DND-41 (cell line): ENCODE results near the gene PACSIN1.

Experiments
- CTCF ChIP-seq: IDR thresholded peaks from 2 replicates; pipeline ENCODE4 v1.5.1; 2012; ENCODE audit warnings: borderline replicate concordance, low read length, moderate library complexity, mild to moderate bottlenecking; ENCODE audit not compliant: poor library complexity, severe bottlenecking; ENCODE audit errors: extremely low read depth
- EZH2 ChIP-seq: IDR thresholded peaks from 3 replicates; pipeline ENCODE4 v1.6.1; 2012; ENCODE audit warnings: borderline replicate concordance, low read depth, mild to moderate bottlenecking, moderate library complexity, low read length, inconsistent platforms; ENCODE audit not compliant: severe bottlenecking

GRCh38 chr6:34512738-34513115, 46.9 kb downstream of the PACSIN1 start:
- TF ChIP-seq CTCF (no peak), EZH2 (no peak)
